ENCODE measurements around the gene G0S2.
A peak's percentile ranks its signal among the peaks of the same experiment; 100 is the strongest.

The G0S2 gene

GRCh38 chr1:209642816-209643215 lies 32.4 kb upstream of the G0S2 start:
- no peak for DNase-seq
- peaks cover 0 to 3% of the 10 kb centered on the region in 2 donors for H3K4me1 Mint-ChIP-seq
- ATAC-seq (replicated peaks): no peak
- no peak overlapping the region for H3K27ac Mint-ChIP-seq
- H3K36me3 Mint-ChIP-seq: no peaks in the 10 kb centered on the region
- H3K9me3 Mint-ChIP-seq: no peaks in the 10 kb centered on the region
- peaks cover 18 to 38% of the 10 kb centered on the region in 2 donors for H3K27me3 Mint-ChIP-seq
- H3K4me3 Mint-ChIP-seq: no peak overlapping the region

- Mint-ChIP-seq H3K27me3 (peaks cover 14 to 31% of the 10 kb centered on the region in 2 donors), H3K36me3 (no peaks in the 10 kb centered on the region)
- ATAC-seq (replicated peaks): no peak
These were observed 31.8 kb upstream of the G0S2 start for GRCh38 chr1:209643285-209644020.

GRCh38 chr1:209645574-209646452 lies 29.4 kb upstream of the G0S2 start:
- ATAC-seq (replicated peaks) (no peak), DNase-seq (no peak)
- peaks cover 0 to 4% of the 10 kb centered on the region in 2 donors for H3K4me1 Mint-ChIP-seq
- H3K36me3 Mint-ChIP-seq: no peaks in the 10 kb centered on the region
- H3K9me3 Mint-ChIP-seq: no peaks in the 10 kb centered on the region
- no peak overlapping the region for H3K4me3 Mint-ChIP-seq
- peaks cover 14 to 18% of the 10 kb centered on the region in 2 donors for H3K27me3 Mint-ChIP-seq
- H3K27ac Mint-ChIP-seq: no peak overlapping the region

More at GRCh38 chr1:209643285-209644020, 31.8 kb upstream of the G0S2 start:
- no peak overlapping the region for H3K27ac Mint-ChIP-seq
- no peak overlapping the region for H3K4me3 Mint-ChIP-seq
- H3K4me1 Mint-ChIP-seq: peaks cover 0 to 3% of the 10 kb centered on the region in 2 donors
- DNase-seq: no peak
- no peaks in the 10 kb centered on the region for H3K9me3 Mint-ChIP-seq

GRCh38 chr1:209646558-209646957 lies 28.7 kb upstream of the G0S2 start:
- Mint-ChIP-seq H3K9me3 (no peaks in the 10 kb centered on the region), H3K4me3 (no peak overlapping the region), H3K27me3 (peaks cover 14 to 18% of the 10 kb centered on the region in 2 donors), H3K27ac (no peak overlapping the region), H3K4me1 (peaks cover 0 to 7% of the 10 kb centered on the region in 2 donors), H3K36me3 (no peaks in the 10 kb centered on the region)
- ATAC-seq (replicated peaks) (no peak), DNase-seq (no peak)

GRCh38 chr1:209647156-209647555 lies 28.1 kb upstream of the G0S2 start:
- H3K4me1 Mint-ChIP-seq: peaks cover 0 to 7% of the 10 kb centered on the region in 2 donors
- no peak overlapping the region for H3K27ac Mint-ChIP-seq
- H3K4me3 Mint-ChIP-seq: no peak overlapping the region
- H3K36me3 Mint-ChIP-seq: no peaks in the 10 kb centered on the region
- DNase-seq (no peak), ATAC-seq (replicated peaks) (no peak)
- H3K27me3 Mint-ChIP-seq: peaks cover 14 to 18% of the 10 kb centered on the region in 2 donors
- no peaks in the 10 kb centered on the region for H3K9me3 Mint-ChIP-seq

GRCh38 chr1:209648346-209648745 lies 26.9 kb upstream of the G0S2 start:
- Mint-ChIP-seq H3K4me3 (no peak overlapping the region), H3K9me3 (no peaks in the 10 kb centered on the region)
- DNase-seq: no peak

GRCh38 chr1:209648931-209649776 lies 26.1 kb upstream of the G0S2 start:
- Mint-ChIP-seq H3K27me3 (peaks cover 4 to 18% of the 10 kb centered on the region in 2 donors), H3K36me3 (no peaks in the 10 kb centered on the region), H3K4me3 (no peak overlapping the region), H3K4me1 (peaks cover 6 to 8% of the 10 kb centered on the region in 2 donors), H3K9me3 (no peaks in the 10 kb centered on the region), H3K27ac (no peak overlapping the region)
- DNase-seq (no peak), ATAC-seq (replicated peaks) (no peak)

More at GRCh38 chr1:209648346-209648745, 26.9 kb upstream of the G0S2 start:
- Mint-ChIP-seq H3K36me3 (no peaks in the 10 kb centered on the region), H3K27ac (no peak overlapping the region), H3K27me3 (peaks cover 10 to 18% of the 10 kb centered on the region in 2 donors), H3K4me1 (peaks cover 0 to 8% of the 10 kb centered on the region in 2 donors)
- no peak for ATAC-seq (replicated peaks)

GRCh38 chr1:209650454-209650853 lies 24.8 kb upstream of the G0S2 start:
- no peak overlapping the region for H3K27ac Mint-ChIP-seq
- H3K4me1 Mint-ChIP-seq: peaks cover 6 to 8% of the 10 kb centered on the region in 2 donors
- peaks cover 11 to 19% of the 10 kb centered on the region in 2 donors for H3K27me3 Mint-ChIP-seq

GRCh38 chr1:209651138-209651587 lies 24.0 kb upstream of the G0S2 start:
- H3K36me3 Mint-ChIP-seq: no peaks in the 10 kb centered on the region
- peak overlapping the region; percentile 49 for H3K27ac Mint-ChIP-seq
- no peaks in the 10 kb centered on the region for H3K9me3 Mint-ChIP-seq
- peaks cover 5 to 6% of the 10 kb centered on the region in 2 donors for H3K4me1 Mint-ChIP-seq
- peaks cover 10 to 18% of the 10 kb centered on the region in 2 donors for H3K27me3 Mint-ChIP-seq
- H3K4me3 Mint-ChIP-seq: no peak overlapping the region
- DNase-seq (no peak), ATAC-seq (replicated peaks) (peak in 1 of 2 donors; percentile 72)

More at GRCh38 chr1:209650454-209650853, 24.8 kb upstream of the G0S2 start:
- Mint-ChIP-seq H3K36me3 (no peaks in the 10 kb centered on the region), H3K9me3 (no peaks in the 10 kb centered on the region), H3K4me3 (no peak overlapping the region)
- no peak for ATAC-seq (replicated peaks)
- DNase-seq: no peak

GRCh38 chr1:209652121-209652735 lies 23.0 kb upstream of the G0S2 start, which contains the start of gene LAMB3:
Gene LAMB3, minus strand, starts transcription at chr1:209652425. Its CDS starts 1,481 bp downstream, at chr1:209650944.
- peak in 1 of 2 donors; percentile 24 for ATAC-seq (replicated peaks)
- Mint-ChIP-seq H3K27me3 (peaks cover 13% of the 10 kb centered on the region in 2 donors), H3K27ac (peak within 1 kb of the TSS; percentile 53), H3K4me3 (no peak within 1 kb of the TSS), H3K36me3 (no peaks in the 10 kb centered on the region), H3K9me3 (no peaks in the 10 kb centered on the region), H3K4me1 (peaks cover 5 to 6% of the 10 kb centered on the region in 2 donors)
- DNase-seq: no peak

GRCh38 chr1:209652873-209653401 lies 22.3 kb upstream of the G0S2 start:
- ATAC-seq (replicated peaks): peak in 1 of 2 donors; percentile 26
- no peaks in the 10 kb centered on the region for H3K9me3 Mint-ChIP-seq
- H3K36me3 Mint-ChIP-seq: no peaks in the 10 kb centered on the region
- H3K4me3 Mint-ChIP-seq: no peak overlapping the region
- peaks cover 5 to 6% of the 10 kb centered on the region in 2 donors for H3K4me1 Mint-ChIP-seq
- no peak for DNase-seq
- H3K27me3 Mint-ChIP-seq: peaks cover 17 to 18% of the 10 kb centered on the region in 2 donors
- peak overlapping the region; percentile 53 for H3K27ac Mint-ChIP-seq

- no peak for DNase-seq
- Mint-ChIP-seq H3K4me3 (no peak overlapping the region), H3K27ac (no peak overlapping the region), H3K9me3 (no peaks in the 10 kb centered on the region), H3K27me3 (peaks cover 21 to 24% of the 10 kb centered on the region in 2 donors), H3K4me1 (peaks cover 5 to 7% of the 10 kb centered on the region in 2 donors), H3K36me3 (no peaks in the 10 kb centered on the region)
- peak in 1 of 2 donors; percentile 16 for ATAC-seq (replicated peaks)
These were observed 21.3 kb upstream of the G0S2 start for GRCh38 chr1:209653915-209654351.

Measured in stimulated activated naive B cell treated with anti-CD40 and anti-IgM and Interleukin-4, amounts not matched to agents 10 μg/mL and 1 μg/mL and 100 μg/mL, for 72 hours (primary cell).